ENCODE results near the gene DNASE1L2.

GRCh38 chr16:2253293-2253692, 17.0 kb downstream of the DNASE1L2 start:
- TF ChIP-seq CTCF (conservative IDR thresholded peaks at IDR 0.05 in 1 of 2, IDR thresholded peaks at IDR 0.05 in 1 of 2; ENCODE audit: low read depth in 1 of 2, low read length in 2 of 2) (no peak), EZH2 (IDR thresholded peaks at IDR 0.05; ENCODE audit: low read length, missing control alignments) (no peak)

Data from fibroblast of lung (primary cell).